Stimulated activated CD8-positive, alpha-beta memory T cell treated with anti-CD3 and anti-CD28 coated beads, Interleukin-7, amount 100 ng/mL, for 1 hour (primary cell): ENCODE data around the gene CXCL5.
"Not testable (repeated sequence)": the region's sequence is repeated elsewhere in the genome, so short reads cannot be mapped to it uniquely, and the experiment has no call there.

ENCODE experiments used
- DNase-seq, 2 donors: peaks; one replicate each; pipeline ENCODE4 v3.0.0-alpha.2; 2020; ENCODE audit warnings: low read depth in 2 of 2

Gene CXCL5

GRCh38 chr4:73970945-73971344 lies 27.5 kb downstream of the CXCL5 start:
- no peak for DNase-seq

GRCh38 chr4:73970011-73970410 lies 28.5 kb downstream of the CXCL5 start:
- no peak for DNase-seq

- no peak for DNase-seq
These were observed 30.6 kb downstream of the CXCL5 start for GRCh38 chr4:73967866-73968265.

DNA sequence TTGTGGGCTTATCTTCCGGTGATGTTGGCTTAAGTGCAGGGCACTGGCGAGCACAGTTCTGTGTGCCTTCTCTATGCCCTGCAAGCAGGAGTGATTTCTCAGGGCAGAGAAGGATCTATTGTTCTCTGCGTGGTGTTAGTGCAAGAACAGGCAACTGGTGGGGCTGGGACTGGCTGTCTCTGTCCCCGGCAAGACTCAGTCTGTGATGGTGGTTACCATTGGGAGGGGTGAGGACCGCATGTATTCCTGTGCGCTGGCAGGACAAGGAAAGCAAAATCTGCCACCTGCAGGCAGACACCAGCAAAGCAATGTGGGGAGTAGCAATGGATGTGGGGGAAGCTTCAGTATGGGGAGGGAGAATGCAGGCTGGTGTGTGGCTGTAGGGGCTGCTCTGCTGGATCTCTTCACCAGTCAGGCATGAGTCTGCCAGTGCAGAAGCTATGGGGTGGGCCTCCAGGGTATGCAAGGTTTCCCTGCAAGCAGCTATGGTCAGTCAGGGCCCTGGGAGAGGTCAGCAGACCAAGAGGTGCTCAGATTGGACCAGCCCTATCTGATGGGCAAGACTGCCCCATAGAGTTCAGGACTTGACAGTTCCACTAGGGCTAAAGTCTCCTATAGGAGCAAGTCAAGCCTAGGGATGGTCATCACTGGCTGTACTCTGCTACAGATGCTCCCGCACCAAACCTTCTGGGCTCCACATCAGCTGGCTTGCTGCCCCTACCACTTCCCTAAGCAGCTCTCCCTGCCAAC lies 33.4 kb downstream of the CXCL5 start:
- no peak for DNase-seq

DNA sequence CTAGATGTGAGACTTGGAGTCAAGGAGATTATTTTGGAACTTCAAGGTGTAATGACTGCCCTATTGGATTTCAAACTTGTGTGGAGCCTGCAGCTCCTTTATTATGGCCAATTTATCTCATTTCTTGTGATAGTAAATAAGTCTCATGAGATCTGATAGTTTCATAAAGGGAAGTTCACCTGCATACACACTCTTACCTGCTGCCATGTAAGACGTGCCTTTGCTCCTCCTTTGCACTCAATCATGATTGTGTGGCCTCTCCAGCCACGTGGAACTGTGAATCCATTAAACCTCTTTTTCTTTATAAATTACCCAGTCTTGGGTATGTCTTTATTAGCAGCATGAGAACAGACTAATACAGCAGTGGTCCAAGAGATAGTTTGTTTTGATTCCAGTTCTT lies 35.8 kb downstream of the CXCL5 start:
- DNase-seq, result no peak

DNA sequence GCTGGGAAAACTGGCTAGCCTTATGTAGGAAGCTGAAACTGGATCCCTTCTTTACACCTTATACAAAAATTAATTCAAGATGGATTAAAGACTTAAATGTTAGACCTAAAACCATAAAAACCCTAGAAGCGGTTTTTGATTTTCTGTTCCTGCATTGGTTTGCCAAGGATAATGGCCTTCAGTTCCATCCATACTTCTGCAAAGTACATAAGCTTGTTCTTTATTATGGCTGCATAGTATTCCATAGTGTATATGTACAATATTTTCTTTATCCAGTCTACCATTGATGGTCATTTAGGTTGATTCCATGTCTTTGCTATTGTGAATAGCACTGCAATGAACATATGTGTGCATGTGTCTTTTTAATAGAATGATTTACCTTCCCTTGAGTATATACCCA lies 39.4 kb downstream of the CXCL5 start:
- DNase-seq, result not testable (repeated sequence)

DNA sequence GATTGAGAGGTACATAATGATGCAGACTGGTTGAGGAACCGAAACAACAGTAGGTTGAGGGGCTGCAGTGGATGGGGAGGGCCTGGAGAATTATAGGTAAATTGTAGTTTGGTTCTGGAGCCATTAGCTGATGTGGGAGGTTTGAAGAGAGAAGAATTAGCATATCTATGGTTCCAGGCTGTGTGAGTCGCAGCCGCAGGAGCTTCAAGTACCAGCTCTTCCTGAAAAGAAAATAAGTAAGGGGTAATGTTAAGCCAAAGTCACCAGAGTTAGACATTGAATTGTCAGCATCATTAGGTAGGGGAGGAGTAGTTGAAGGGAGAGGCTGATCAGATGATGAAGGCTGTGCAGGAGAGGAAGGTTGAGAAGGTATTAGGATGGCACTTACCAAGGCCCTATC lies 46.1 kb downstream of the CXCL5 start:
- no peak for DNase-seq

DNA sequence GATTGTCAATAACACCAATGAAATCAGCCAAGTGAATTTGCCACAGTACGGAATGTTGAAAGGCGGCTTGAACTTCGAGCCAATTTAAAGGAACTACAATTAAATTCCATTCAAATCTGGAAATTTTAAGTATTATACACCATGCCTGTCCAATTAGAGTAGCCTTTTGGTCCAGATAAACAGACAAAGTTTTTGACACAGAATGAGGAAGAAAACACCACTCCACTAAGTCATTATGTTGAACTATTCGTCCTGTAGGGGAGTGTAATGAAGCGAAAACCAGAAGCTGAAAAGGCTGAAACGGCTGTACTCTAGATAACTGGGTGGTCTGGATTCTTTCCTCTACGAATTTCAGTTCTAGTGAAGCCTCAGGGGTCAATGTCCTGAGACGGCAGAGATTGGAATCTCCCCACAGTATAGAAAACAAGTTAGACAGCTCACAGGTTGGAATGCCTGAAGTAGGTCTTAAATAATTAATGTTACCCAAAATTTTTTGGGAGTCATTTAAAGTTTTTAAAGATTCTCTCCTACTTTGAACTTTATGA lies 48.0 kb downstream of the CXCL5 start:
- DNase-seq, result not testable (repeated sequence)

- DNase-seq, result no peak
These were observed 49.3 kb downstream of the CXCL5 start for GRCh38 chr4:73948990-73949706.

DNA sequence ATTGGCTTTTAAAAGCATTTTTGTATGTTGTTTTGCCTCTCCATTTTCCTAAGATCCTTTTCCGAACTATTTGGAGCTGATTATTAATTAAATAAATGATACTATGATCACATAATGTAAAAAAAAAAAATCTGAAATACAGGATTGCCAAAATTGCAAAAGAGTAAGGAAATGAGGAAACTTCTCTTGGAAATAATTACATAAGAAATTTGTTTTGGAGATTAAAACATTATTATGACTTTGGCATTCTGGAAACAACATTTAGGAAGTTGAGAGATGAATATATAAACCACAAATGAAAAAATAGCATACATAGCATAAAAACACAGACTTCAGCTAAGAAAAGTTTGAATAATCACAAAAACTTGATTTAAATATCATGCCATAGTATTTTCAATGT lies 50.2 kb downstream of the CXCL5 start:
- DNase-seq, result no peak

- no peak for DNase-seq
These were observed 51.1 kb downstream of the CXCL5 start for GRCh38 chr4:73947239-73947985.

GRCh38 chr4:73945674-73946449 lies 52.6 kb downstream of the CXCL5 start:
- no peak for DNase-seq
